ENCODE measurements around the gene KIF24.
"Not testable (repeated sequence)": the region's sequence is repeated elsewhere in the genome, so short reads cannot be mapped to it uniquely, and the experiment has no call there.

Gene KIF24, protein sequence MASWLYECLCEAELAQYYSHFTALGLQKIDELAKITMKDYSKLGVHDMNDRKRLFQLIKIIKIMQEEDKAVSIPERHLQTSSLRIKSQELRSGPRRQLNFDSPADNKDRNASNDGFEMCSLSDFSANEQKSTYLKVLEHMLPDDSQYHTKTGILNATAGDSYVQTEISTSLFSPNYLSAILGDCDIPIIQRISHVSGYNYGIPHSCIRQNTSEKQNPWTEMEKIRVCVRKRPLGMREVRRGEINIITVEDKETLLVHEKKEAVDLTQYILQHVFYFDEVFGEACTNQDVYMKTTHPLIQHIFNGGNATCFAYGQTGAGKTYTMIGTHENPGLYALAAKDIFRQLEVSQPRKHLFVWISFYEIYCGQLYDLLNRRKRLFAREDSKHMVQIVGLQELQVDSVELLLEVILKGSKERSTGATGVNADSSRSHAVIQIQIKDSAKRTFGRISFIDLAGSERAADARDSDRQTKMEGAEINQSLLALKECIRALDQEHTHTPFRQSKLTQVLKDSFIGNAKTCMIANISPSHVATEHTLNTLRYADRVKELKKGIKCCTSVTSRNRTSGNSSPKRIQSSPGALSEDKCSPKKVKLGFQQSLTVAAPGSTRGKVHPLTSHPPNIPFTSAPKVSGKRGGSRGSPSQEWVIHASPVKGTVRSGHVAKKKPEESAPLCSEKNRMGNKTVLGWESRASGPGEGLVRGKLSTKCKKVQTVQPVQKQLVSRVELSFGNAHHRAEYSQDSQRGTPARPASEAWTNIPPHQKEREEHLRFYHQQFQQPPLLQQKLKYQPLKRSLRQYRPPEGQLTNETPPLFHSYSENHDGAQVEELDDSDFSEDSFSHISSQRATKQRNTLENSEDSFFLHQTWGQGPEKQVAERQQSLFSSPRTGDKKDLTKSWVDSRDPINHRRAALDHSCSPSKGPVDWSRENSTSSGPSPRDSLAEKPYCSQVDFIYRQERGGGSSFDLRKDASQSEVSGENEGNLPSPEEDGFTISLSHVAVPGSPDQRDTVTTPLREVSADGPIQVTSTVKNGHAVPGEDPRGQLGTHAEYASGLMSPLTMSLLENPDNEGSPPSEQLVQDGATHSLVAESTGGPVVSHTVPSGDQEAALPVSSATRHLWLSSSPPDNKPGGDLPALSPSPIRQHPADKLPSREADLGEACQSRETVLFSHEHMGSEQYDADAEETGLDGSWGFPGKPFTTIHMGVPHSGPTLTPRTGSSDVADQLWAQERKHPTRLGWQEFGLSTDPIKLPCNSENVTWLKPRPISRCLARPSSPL (N-terminal part only)

DNA sequence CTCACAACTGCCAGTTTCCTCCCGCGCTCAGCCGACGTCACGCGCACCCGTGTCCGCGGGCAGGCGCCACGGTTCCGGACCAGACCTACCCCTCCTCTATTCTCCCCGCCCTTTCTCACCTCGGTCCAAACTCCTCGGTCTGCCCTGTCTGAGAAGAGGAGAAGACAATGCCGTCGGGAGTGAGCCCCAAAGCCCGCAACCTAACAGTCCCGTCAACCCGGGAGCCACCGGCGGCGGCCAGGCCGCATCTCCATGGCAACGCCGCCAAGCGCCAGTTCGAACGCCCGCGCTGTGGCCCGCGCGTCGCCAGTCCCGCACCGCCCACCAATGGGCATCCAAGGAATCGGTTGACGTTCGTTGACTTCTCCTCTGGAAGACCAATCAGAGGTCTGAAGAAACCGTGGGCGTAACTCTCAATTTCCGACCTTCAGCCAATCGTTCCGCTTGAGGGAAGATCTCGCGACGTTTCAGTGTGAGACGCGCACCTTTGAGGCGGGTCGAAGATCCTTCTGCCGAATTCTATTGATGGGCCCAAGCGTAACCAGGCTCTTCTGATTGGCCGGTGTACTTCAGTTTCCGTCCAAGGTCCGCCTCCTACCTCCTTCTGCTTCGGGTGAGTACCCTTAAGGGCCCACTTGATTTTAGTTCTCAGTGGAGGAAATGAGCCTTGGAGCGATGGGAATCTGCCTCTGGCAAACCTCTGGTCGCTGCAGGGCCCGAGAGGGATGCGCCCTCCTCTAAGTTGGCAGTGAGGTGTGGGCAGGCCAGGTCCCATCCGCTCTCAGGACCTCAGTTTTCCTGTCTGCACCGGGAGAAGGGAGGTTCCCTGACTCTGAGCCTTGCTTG is at the start of gene KIF24, which contains the start of gene NUDT2:
TSS of gene KIF24 (minus strand) at position 282 of the 846 bp plus-strand sequence. CDS start 17,922 bp downstream, outside the sequence.
TSS of gene NUDT2 (plus strand) at position 583 of the 846 bp plus-strand sequence. CDS start 9,471 bp downstream, outside the sequence.
- DNase-seq (ENCODE audit: low read depth in 1 of 2, low spot score in 1 of 2), result peak; percentile 88 to 93

DNA sequence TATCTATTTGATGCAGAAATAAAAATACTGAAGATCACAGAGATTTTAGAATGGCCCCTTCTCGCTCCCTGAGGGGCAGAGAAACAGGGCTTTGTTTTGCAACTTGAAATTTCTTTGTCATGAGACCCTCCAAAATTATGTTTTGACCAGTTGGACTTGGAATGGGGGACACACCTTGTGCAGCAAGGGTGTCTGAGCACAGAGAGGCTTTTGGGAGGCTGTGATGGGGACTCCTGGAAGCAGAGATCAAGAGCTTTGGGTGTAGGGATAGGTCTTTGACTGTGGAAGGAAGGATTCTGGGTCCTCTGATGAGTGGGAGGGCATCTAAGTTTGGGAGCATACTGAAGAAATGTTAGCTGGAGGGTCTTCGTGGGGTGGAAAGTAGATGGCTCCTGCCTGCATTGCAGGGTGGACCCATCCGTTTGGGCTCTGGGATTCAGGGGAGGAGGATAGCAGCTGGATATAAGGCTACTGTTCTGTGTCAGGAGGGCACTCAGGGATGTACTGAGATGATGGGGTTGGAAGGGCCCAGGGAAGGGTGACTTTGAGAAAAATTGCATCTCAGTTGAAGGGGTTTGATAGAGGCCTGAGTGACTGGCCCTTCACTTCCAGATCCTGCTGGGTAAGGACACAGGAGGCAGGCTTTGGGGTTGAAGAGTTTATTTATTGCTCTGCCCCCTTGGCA is 49.5 kb upstream of the KIF24 start:
- no peak for DNase-seq (ENCODE audit: low read depth in 1 of 2, low spot score in 1 of 2)

DNA sequence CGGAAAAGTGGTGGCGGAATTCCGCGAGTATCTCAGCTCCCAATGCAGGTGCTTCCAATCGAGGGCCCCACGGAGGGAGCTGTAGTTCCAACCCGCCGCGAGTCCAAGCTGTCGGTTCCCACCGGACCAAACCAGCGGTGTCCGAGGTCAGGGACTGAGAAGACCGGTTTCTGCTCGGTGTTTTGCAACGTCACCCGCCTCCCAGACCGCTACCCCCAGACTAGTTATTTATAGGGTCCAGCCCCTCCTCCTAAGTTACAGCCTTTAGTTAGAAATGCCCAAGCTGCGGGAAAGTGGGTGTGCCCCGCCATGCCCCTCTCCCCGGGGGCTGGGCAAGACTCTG is 48.3 kb upstream of the KIF24 start:
- no peak for DNase-seq (ENCODE audit: low read depth in 1 of 2, low spot score in 1 of 2)

DNA sequence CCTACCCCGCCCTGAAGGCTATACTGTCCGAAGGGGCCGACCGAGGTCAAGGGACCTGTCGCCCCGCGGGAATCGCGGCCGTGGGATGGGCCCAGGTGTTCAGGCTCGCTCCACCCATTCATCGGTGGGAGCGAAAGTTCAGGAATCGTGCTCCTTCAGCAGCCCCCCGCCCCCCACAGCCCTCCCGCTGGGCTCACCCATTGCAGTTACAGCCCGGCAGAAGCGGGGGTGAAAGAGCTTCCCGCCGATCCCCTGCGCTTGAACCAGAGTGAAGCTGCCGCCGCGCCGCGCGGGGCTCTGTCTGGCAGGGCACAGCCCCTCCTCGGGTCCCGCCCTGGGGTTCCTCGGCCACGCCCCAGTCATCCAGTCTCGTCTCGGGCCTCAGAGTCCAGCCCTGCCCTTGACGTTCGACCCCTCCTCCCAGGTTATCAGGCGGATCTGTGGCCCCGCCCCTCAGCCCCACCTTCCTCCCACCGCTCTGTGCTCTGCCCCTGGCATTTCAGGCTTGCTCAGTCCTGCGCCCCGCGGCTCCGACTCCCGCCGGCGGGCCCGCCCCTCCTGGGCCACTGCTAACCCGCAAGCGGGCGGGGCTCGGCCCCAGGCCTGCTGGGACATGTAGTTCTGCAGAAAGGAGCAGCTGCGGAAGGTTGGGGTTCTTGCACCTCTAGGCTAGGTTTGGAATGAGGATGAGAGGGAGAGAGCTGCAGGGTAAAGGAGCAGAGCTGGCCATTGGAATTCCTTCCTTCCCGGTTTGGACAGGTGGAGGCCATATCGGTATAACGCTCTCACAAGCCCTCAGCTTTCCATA is 47.7 kb upstream of the KIF24 start, which contains the start of gene MYORG:
TSS of gene MYORG (minus strand) at position 303 of the 808 bp plus-strand sequence. CDS start 3,955 bp downstream, outside the sequence.
- peak; percentile 93 to 94 for DNase-seq (ENCODE audit: low read depth in 1 of 2, low spot score in 1 of 2)

DNA sequence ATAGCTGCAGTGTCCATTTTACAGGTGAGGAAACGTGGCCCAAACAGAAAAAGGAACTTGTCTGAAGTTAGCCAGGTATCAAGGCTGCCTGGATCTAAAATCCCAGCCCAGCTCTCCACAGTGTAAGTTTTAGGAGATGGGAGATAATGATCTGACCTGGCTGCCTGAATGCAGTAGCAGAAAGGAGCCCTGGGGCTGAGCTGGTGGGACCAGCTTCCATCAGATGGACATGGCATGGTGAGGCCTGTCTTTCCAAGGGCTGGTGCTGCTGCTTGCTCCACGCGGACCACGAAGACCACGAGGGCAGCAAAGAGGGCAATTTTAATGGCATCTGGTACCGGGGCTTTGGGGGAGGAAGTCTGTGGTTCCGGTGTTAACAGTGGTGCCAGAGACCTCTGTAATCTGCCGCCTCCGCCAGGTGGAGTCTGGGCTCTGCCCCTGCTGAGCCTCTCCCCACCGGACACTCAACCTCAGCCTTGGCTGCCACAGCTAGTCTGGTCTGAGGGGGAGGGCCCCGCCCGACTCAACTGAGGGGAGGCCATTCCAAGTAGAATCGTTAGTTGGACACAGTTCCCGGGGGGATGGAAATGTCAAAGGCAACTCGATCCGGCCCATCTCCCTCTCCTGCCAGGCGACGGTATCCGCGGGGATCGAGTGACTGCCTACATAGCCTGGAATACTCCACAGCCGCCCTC is 47.0 kb upstream of the KIF24 start:
- peak in 1 of 2 donors; percentile 30 for DNase-seq (ENCODE audit: low read depth in 1 of 2, low spot score in 1 of 2)

DNA sequence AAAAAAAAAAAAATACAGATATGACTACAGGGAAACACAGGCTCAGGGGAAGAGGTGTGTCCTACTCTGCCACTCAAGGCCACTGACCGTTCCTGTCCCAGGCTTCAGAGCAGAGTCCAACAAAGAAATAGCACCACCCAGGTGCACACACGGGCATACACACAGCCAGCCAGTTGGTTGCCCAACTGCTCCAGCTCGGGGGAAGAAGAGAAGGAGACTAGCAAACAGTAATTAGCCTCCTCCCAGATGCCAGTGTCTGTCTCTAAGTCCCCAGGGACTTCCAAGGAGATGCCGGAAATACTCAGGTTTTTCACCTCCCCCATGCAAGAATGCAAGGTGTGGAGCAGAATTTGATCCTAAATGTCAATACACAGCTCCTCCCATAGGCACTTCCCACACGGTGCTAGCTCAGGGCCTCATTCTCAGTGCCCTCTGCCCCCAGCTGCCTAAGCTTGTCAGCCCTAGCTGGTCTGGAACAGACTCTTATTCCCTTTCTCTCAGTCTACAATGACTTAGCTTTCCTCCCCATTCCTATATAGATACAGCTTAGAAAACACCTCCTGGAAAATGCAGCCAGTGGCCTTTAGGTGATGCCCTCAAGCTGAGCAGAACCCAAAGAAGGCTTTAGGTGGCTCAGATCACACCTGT is 46.0 kb upstream of the KIF24 start:
- no peak for DNase-seq (ENCODE audit: low read depth in 1 of 2, low spot score in 1 of 2)

DNA sequence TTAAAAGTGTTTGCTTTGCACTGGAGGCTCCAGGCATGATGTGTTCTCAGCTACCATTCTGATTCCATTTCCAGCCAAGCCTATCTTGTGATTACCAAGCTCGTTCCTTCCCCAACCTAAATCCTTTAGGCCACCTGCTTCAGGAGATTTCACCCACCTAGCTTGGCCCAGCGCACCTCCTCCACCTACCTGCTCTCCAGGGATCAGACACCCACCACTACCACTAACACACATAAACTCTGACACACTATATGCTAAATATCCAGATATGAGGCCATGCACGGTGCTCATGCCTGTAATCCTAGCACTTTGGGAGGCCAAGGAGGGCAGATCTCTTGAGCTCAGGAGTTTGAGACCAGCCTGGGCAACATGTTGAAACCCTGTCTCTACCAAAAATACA is 45.3 kb upstream of the KIF24 start:
- DNase-seq (ENCODE audit: low read depth in 1 of 2, low spot score in 1 of 2), result no peak

DNA sequence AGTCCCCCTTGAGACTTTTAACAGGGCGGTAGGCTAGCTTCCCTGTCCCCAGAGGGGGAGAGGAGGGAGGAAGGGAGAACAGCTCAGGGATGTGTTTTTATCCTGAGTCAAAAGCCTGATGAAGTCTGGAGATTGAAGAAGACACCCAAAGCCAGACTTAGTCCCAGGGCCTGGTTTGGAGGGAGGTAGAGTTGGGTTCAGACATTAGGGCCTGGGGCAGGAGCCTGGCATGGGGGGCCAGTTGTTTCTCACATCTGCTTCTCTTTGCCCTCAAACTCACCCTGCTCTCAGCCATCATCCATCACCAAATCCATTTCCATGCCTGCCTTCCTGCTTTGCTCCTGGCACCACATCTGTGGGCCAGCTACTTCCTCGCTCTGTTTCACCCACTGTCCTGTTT is 44.7 kb upstream of the KIF24 start:
- no peak for DNase-seq (ENCODE audit: low read depth in 1 of 2, low spot score in 1 of 2)

DNA sequence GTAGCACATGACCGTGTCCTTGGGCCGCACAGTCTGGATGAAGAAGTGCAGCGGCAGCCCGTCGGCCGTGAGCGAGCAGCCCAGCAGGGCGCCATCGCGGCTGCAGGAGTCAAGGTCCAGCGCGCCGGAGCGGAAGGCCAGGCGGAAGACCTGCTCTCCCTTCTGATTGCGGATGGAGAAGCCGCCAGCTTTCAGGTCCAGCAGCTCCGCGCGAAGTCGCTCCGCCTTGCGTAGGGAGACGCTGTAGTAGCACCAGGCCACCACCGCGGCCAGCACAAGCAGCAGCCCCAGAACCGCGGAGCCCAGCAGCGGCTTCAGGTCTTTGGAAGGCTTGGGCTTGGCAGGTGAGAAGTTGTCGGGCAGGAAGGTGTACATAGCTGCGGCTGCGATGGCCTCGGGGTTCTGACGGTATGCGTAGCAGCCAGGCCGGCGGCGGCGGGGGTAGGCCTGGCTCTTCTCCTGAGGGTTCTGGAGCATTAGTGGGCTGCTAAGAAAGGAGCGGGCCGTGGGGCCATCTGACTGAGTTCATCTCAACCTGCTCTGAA is 43.5 kb upstream of the KIF24 start:
- DNase-seq (ENCODE audit: low read depth in 1 of 2, low spot score in 1 of 2), result no peak

DNA sequence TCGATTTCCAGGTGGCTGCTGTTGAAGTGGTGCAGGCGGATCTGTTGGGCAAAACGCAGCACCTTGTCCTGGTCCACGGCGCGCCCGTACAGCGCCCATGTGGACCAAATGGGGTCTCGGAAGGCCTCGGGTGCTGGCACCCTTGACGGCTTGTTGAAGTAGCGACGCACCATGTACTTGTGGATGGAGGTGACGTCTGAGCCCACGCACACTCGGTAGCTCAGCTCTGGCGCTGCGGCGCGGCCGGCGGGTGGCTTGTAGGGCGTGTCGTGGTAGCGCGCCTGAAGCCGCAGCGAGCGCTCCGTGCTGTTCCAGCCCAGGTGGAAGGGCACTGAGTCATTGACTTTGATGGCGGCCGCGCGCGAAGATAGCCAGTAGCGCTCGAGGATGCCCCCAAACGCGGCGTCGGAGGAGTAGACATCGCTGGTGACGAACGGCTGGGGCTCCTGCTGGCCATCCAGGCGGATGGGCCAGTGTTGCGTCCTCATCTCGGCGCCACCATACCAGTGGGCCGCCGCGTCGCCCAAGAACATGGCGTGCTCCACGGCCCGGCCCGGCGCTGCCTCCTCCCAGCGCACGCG is 42.9 kb upstream of the KIF24 start:
- DNase-seq (ENCODE audit: low read depth in 1 of 2, low spot score in 1 of 2), result no peak

DNA sequence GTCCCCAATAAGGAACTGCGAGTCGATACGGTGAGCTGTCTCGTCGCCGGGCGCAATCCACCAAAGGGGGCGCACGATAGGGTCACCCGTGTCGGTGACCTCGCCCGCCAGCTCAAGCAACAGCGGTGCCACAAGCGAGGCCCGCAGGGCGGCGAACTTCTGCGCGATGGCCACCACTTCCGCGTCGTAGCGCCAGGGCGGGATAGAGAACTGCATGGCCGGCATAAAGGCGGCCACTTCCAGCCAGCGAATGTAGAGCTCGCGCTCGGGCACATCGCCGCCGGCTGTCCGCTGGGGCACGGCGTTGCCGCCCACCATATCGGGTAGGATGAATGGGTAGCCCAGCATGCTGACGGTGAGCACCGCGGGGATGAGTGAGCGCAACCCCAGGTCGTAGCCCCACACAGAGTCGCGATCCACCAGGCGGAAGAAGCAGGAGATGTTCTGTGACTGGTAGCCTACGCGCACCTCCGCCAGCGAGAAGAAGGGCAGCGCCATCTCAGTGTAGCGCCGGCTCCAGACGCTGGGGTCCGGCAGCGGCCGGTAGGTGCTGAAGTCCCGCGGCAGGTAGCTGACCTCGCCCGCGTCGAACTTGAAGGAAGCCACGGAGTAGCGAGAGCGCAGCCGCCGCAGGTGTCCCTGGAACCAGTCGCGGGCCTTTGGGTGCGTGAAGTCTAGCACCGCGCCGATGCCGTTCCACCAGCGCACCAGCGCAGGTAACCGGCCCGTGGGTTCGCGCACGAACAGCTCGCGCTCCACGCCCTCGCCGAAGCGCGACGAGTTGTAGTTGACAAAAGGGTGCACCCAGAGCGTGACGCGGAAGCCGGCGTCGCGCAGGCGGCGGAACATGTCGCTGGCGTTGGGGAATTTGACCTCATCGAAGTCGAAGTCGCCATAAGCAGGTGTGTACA is 42.2 kb upstream of the KIF24 start:
- DNase-seq (ENCODE audit: low read depth in 1 of 2, low spot score in 1 of 2), result no peak

DNA sequence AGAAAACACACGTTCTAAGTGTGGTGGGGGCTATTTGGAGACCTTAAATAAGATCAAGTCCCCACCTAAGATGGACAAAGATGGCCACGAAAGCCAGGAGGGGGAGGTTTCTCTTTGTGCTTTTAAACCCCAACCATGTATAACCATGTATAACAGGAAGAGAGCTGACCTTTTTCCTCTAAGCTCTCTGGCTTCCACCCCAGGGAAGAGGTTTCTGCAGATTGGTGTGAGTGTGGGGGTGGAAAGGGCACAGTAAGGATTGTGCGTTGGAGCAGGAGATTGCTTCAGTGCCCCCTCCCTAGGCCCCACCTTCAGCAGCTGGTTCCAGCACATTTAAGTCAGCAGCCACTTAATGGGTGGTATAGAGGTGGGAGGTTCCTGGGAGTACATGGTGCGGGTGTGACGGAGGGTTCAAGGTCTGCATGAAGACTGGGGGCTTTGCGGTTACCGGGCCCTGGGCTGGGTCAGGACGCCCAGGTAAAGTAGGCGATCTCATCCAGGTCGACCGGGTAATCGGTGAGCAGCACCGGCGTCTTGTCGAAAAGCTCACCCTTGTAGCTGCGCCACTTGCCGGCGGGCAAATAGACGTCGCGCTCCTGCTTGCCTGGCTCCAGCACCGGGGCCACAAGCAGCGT is 41.4 kb upstream of the KIF24 start:
- no peak for DNase-seq (ENCODE audit: low read depth in 1 of 2, low spot score in 1 of 2)

DNA sequence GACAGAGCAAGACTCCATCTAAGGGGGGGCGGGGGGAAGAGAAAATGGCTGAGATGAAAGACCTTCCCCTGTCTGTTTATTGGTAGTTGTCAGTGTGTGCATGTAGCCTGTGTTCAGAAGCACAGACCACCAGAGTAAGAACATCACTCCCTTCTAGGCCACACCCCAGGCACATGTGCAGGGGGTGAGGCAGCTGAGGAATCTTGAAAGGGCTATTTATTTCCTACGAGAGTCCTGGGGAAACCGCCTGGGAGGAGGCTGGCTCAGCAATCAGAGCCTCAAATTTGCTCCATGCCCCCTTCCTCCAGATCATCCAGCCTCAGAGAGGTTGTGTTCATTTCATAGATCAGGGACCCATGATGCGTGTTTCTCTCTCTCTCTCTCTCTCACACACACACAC is 40.6 kb upstream of the KIF24 start:
- no peak for DNase-seq (ENCODE audit: low read depth in 1 of 2, low spot score in 1 of 2)

DNA sequence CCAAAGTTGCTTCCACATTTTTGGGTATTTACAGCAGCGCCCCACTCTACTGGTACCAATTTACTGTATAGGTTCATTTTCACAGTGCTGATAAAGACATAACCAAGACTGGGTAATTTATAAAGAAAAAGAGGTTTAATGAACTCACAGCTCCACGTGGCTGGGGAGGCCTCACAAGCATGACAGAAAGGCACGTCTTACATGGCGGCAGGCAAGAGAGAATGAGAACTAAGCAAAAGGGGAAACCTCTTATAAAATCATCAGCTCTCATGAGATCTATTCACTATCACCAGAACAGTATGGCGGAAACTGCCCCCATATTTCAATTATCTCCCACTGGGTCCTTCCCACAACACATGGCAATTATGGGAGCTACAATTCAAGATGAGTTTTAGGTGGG is 39.7 kb upstream of the KIF24 start:
- DNase-seq (ENCODE audit: low read depth in 1 of 2, low spot score in 1 of 2), result not testable (repeated sequence)

DNA sequence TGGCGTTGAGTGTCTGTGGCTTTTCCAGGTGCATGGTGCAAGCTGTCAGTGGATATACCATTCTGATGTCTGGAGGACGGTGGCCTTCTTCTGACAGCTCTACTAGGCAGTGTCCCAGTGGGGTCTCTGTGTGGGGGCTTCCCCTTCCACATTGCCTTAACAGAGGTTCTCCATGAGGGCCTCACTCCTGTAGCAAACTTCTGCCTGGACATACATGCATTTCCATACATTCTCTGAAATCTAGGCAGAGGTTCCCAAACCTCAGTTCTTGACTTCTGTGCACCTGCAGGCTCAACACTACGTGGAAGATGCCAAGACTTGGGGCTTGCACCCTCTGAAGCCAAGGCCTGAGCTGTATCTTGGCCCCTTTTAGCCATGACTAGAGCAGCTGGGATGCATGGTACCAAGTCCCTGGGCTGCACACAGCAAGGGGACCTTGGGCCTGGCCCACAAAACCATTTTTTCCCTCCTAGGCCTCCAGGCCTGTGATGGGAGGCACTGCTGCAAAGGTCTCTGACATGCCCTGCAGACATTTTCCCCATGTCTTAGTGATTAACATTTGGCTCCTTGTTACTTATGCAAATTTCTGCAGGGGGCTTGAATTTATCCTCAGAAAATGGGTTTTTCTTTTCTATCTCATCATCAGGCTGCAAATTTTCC is 38.8 kb upstream of the KIF24 start:
- DNase-seq (ENCODE audit: low read depth in 1 of 2, low spot score in 1 of 2), result not testable (repeated sequence)
